GM19328 (cell line): ENCODE data around the gene NCOA3.
"Not testable (repeated sequence)": the region's sequence is repeated elsewhere in the genome, so short reads cannot be mapped to it uniquely, and the experiment has no call there.

Experiments used
- ATAC-seq: cut with Tn5 transposase; IDR thresholded peaks from one replicate; pipeline ENCODE4 v1.9.1; 2021; ENCODE audit warnings: mild to moderate bottlenecking, moderate library complexity; ENCODE audit not compliant: unreplicated experiment

NCOA3 gene

DNA sequence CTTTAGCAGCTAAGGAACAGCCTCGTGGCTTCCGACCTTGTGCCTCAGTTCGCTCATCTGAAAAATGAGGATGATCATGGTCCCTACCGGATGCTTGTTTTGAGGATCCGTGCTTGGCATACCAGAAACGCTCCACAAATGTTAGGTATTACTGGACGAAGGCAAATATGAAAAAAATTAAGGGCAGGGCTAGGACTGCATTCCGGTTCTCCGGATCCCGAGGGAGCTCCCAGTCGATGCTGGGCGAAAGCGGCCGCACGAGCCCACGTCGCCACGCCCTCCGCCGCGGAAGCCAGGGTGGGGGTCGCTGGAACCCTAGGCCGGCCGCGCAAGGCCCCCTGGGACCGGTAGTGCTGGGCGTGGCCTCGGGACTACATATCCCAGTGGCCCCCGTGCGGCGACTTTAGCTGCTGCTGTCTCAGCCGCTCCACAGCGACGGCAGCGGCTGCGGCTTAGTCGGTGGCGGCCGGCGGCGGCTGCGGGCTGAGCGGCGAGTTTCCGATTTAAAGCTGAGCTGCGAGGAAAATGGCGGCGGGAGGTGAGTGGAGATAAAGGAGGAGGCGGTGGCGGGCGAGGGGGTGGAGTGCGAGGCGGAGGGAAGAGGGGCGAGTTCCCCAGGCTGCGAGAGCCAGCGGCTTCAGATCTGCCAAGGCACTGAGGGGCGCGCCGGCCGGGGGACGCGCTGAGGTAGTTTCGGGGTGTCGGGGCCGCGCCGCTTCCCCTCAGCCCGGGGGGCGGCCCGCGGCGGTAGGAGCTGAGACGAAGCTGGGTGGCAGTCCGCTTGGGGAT is at the start of gene NCOA3:
TSS of gene NCOA3 (plus strand) at position 406 of the 789 bp plus-strand sequence. CDS start 120,361 bp downstream, outside the sequence.
- peak; percentile 85 for ATAC-seq

DNA sequence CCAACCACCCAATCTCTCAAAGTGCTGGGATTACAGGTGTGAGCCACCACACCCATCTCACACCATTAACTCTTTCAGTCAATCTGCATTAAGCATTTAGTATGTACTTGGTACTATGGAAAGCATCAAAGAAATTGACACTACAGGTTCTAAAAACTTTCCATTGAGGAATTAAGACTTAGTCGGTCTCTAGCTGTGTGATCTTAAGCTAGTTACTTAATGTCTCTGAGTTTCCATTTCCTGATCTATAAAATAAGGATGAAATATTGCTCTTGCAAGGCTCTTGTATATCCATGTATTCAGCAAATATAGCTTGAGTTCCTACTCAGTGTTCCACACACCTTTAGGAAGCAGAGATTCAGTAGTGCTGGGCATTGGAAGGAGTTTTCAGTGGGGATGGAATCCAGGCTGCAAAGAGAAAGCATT is 48.9 kb upstream of the NCOA3 start:
- ATAC-seq, result no peak

DNA sequence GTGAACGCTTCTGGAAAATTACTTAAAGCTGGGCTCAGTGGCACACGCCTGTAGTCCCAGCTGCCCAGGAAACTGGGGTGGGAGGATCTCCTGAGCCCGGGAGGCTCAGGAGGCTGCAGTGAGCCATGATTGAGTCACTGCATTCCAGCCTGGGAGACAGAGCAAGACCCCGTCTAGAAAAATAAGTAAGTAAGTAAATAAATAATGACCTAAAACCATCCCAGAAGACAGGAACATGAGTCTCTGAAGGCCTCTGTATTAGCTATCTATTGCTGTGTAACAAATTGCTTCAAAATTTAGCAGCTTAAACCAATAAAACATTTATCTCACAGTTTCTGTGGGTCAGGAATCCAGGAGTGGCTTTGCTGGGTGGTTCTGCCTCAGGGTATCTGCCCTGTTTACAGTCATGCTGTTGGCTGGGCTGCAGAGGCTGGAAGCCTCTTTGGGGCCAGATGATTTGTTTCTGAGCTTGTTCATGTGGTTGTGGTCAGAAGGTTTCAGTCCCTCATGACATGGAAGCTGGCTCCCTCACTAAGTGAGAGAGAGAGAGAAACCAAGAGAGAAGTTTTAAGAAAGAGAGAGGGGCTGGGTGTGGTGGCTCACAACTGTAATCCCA is 48.4 kb upstream of the NCOA3 start:
- peak; percentile 84 for ATAC-seq

DNA sequence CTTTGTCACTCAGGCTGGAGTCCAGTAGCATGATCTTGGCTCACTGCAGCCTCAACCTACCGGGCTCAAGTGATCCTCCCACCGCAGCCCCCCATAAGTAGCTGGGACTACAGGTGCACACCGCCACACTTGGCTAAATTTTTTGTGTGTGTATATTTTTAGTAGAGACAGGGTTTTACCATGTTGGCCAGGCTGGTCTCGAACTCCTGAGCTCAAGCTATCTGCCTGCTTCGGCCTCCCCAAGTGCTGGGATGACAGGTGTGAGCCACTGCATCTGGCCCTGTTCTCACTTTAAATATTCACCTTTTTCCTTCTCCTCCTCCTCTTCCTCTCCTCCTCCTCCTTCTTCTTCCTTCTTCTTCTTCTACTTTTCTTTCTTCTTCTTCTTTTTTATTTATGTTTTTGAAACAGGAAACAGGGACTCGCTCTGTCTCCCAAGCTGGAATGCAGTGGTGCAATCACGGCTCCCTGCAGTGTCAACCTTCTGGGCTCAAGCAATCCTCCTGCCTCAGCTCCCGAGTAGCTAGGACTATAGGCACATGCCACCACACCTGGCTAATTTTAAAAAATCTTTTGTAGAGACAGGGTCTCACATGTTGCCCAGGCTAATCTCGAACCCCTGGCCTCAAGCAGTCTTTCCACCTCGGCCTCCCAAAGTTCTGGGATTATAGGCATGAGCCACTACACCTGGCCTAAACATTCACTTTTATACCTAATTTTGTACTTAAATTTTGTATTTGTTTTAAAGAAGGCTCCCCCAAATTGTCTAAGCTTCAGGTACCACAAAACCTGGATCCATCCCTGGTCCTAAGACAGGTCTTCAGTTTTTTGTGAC is 47.2 kb upstream of the NCOA3 start:
- no peak for ATAC-seq

GRCh38 chr20:47455133-47456040 is 46.3 kb upstream of the NCOA3 start:
- ATAC-seq, result no peak

DNA sequence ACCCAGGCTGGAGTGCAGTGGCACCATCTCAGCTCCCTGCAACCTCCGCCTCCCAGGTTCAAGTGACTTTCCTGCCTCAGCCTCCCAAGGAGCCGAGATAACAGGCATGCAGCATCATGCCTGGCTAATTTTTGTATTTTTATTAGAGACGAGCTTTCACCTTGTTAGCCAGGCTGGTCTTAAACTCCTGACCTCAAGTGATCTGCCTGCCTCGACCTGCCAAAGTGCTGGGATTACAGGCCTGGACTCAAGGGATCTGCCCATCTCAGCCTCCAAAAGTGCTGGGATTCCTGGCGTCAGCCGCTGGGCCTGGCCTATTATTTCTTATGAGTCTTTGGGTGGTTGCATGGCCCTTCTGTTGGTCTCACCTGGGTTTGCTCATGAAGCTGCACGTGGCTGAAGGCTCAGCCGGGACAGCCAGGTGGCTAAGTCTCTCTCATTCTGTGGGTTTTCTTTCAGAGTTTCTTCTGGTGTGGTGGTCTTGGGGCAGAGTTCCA is 45.6 kb upstream of the NCOA3 start:
- ATAC-seq, result no peak

DNA sequence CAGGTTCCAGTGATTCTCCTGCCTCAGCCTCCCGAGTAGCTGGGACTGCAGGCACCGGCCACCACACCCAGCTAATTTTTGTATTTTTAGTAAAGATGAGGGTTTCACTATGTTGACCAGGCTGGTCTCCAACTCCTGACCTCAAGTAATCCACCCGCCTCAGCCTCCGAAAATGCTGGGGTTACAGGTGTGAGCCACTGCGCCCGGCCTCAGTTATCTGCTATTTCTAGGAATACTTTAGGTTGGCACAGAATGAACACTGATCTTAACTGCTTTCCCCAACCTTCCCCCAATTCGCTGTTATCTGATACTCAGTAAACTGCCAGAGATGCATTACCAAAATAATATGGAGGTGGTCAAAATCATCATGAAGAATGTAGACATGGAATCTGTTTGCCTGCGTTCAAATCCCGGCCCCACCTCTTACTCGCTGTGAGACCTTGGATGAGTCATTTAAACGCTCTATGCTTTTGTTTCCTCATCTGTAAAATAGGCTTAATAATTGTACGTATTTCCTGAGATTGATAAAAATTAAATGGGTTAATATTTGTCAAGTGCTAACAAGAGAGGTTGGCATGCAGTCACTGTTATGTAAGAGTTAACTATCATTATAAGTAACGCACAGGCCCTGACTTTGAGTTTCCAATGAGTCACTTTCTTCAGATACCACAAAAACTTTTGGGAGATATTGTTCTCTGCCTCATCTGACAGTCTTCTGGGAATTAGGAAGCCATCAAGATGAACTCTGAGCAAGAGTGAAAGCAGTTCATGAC is 44.5 kb upstream of the NCOA3 start:
- no peak for ATAC-seq

DNA sequence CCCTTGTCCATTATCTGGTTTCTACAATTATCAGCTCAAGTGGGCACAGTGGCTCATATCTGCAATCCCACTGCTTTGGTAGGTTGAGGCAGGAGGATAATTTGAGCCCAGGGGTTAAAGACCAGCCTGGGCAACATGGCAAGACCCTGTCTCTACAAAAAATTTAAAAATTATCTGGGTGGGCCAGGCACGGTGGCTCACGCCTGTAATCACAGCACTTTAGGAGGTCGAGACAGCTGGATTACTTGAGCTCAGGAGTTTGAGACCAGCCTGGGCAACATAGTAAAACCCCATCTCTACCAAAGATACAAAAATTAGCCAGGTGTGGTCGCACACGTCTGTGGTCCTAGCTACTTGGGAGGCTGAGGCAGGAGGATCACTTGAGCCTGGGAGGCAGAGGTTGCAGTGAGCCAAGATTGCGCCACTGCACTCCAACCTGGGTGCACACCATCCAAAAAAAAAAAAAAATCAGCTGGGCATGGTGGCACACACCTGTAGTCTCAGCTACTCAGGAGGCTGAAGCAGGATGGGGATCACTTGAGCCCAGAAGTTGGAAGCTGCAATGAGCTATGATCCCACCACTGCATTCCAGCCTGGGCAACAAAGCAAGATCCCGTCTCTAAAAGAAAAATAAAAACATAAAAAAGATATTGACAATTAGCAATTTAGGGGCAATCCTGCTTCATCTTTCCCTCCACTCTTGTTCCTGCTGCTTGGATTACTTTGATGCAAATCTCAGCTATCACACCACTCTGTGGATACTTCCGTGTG is 43.2 kb upstream of the NCOA3 start:
- ATAC-seq, result not testable (repeated sequence)

DNA sequence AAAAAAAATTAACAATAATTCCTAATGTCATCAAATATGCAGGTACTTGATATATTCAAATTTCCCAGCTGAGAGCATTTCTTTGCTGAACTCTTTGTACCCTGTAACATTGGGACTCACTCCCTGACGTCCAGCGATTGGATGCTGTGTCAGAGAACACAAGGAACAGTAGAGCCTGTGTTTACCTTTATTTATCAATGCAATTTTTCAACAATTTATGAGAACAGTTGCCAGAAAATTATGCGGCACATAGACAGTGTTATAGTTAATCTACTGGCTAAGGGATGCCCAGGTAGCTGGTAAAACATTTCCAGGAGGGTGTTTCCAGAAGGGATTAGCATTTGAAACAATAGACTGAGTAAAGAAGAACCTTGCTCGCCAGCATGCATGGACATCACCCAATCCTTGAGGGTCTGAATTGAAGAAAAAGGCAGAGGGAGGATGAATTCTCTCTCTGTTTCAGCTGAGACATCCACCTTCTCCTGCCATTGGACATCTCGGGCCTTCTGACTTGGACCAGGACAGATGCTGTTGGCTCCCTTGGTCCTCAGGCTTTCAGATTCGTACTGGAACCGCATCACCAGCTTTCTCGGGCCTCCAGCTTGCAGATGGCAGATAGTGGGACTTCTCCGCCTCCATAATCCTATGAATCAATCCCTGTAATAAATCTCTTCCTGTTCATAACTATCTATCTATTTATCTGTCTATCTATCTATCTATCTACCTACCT is 42.2 kb upstream of the NCOA3 start:
- ATAC-seq, result no peak

- ATAC-seq, result not testable (repeated sequence)
Observed at GRCh38 chr20:47460761-47461112, 41.0 kb upstream of the NCOA3 start.

DNA sequence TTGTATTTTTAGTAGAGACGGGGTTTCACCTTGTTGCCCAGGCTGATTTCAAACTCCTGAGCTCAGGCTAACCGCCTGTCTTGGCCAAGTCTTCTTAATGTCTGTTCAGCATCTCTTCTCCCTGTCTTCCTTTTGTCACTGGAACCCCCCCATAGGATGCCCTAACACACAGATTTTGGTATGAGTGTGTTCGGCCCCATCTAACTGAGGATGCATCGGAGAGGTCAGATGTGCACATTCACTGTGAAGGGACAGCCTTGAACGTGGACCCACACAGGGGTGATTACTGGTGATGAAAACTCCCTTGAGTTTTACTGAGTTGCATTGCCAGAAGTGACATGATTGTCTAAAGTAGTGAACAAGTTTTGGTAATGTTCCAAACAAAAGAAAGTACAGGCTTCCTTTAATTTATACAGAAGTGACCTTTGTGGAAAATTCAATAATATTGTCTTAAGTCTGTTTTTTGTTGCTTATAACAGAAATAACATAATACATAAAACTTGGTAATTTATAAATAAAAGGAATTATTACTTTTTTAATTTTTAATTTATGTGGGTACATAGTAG is 40.5 kb upstream of the NCOA3 start:
- ATAC-seq, result no peak

GRCh38 chr20:47461906-47462305 is 39.8 kb upstream of the NCOA3 start:
- not testable (repeated sequence) for ATAC-seq

- no peak for ATAC-seq
Observed at GRCh38 chr20:47464380-47465101, 37.1 kb upstream of the NCOA3 start.

- ATAC-seq, result no peak
Observed at GRCh38 chr20:47465335-47466090, 36.2 kb upstream of the NCOA3 start.

GRCh38 chr20:47466213-47466612 is 35.5 kb upstream of the NCOA3 start:
- ATAC-seq, result no peak

GRCh38 chr20:47466704-47467459 is 34.8 kb upstream of the NCOA3 start:
- ATAC-seq, result no peak
